ENCODE measurements around the gene MSANTD1. TPM values are rescaled to one million over a fixed set of nuclear protein-coding genes. Genes with fewer than 3 reads are reported as not detected.

Gene MSANTD1
- polyA plus RNA-seq, 1 experiment: 0.10 TPM

DNA sequence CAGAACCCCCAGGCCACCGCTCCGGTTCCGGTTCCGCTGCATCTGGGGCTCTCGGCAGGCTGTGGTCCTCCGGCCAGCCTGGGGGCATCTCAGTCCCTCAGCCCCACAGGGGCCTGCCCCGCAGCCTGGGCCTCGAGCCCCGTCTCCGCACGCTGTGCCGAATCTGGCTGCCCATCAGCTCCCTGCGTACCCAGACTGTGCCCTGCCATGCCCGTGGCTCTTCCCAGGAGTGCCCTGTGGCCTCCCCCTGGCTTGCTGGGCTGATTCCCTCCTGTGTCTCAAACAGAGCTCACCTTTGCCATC, 830 bp upstream of the MSANTD1 start:
- TF ChIP-seq, protein P1, sequence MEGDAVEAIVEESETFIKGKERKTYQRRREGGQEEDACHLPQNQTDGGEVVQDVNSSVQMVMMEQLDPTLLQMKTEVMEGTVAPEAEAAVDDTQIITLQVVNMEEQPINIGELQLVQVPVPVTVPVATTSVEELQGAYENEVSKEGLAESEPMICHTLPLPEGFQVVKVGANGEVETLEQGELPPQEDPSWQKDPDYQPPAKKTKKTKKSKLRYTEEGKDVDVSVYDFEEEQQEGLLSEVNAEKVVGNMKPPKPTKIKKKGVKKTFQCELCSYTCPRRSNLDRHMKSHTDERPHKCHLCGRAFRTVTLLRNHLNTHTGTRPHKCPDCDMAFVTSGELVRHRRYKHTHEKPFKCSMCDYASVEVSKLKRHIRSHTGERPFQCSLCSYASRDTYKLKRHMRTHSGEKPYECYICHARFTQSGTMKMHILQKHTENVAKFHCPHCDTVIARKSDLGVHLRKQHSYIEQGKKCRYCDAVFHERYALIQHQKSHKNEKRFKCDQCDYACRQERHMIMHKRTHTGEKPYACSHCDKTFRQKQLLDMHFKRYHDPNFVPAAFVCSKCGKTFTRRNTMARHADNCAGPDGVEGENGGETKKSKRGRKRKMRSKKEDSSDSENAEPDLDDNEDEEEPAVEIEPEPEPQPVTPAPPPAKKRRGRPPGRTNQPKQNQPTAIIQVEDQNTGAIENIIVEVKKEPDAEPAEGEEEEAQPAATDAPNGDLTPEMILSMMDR (IDR thresholded peaks at IDR 0.05; ENCODE audit: insufficient read depth, low read depth, low read length): no peak
- no peak for DNase-seq (ENCODE audit: low read depth)
- Histone ChIP-seq H3K36me3 (ENCODE audit: control insufficient read depth, insufficient read depth, low read length) (peaks cover 2% of the 10 kb centered on the region), H3K27me3 (ENCODE audit: control insufficient read depth, insufficient read depth, low read length) (no peaks in the 10 kb centered on the region), H3K4me3 (ENCODE audit: low read depth, low read length) (no peak overlapping the region)
- ChIA-PET POLR2A (no interaction called here), CTCF (no interaction called here)

DNA sequence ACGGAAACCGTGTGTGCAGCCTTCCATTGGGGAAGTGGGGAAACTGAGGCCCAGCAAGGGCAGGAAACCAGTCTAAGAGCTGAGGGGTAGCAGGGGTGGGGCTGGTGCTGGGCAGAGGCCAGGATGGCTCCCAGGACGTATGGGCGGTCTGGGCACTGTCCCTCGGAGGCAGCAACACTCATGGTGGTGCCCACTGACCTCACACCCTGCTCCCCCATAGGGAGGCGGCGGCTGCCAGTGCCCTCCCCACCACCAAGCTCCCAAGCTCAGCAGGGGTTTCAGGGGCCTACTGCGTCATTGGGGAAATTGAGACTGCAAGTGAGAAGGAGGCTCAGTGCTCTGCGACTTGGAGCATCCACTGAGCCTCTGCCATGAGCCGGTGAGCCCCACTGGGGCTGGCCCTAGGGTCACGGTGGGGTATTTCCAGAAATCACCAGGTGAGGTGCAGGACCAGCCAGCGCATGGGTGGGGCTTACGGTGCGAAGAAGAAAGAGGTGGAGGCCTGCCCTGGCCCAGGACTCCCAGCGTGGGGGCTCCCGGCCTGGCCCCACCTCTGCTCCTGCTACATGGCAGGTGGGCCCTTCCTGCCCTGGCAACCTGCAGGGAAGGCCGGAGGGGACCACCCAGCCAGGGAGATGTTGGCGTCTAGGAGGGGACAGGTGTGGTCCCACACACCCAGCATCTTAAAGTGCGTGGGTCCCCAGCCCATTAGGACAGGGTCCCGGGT, 915 bp downstream of the MSANTD1 start:
- Histone ChIP-seq H3K36me3 (ENCODE audit: control insufficient read depth, insufficient read depth, low read length) (no peaks in the 10 kb centered on the region), H3K4me3 (ENCODE audit: low read depth, low read length) (no peak overlapping the region), H3K27me3 (ENCODE audit: control insufficient read depth, insufficient read depth, low read length) (no peaks in the 10 kb centered on the region)
- TF ChIP-seq, protein P1 (IDR thresholded peaks at IDR 0.05; ENCODE audit: insufficient read depth, low read depth, low read length): no peak
- CTCF ChIA-PET: no interaction called here
- no peak for DNase-seq (ENCODE audit: low read depth)
- POLR2A ChIA-PET: no interaction called here

DNA sequence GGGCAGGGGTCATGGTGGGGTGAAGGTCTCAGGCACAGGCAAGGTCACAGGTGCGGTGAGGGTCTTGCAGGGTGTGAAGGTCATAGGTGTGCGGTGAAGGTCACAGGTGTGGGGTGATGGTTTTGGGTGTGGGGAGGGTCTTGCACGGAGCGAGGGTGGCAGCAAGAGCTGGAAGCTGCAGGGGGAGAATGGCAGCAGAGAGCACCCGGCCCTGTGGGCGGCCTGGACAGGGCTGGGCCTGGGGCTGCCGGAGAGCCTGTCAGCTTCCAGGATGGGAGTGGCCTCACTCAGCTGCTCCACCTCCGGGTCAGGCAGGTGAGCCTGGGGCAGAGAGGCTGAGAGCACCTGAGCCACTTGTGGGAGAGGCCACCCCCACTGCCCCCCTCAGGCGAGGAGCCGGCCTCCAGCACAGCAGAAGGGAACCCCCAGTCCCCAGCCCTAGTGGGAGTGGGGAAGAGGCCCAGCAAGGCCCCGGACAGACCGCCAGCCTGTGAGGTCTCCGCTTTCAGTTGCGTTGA, 1.5 kb downstream of the MSANTD1 start:
- TF ChIP-seq, protein P1 (IDR thresholded peaks at IDR 0.05; ENCODE audit: insufficient read depth, low read depth, low read length): no peak
- ChIA-PET CTCF (no interaction called here), POLR2A (no interaction called here)
- Histone ChIP-seq H3K36me3 (ENCODE audit: control insufficient read depth, insufficient read depth, low read length) (no peaks in the 10 kb centered on the region), H3K4me3 (ENCODE audit: low read depth, low read length) (no peak overlapping the region), H3K27me3 (ENCODE audit: control insufficient read depth, insufficient read depth, low read length) (no peaks in the 10 kb centered on the region)
- no peak for DNase-seq (ENCODE audit: low read depth)

DNA sequence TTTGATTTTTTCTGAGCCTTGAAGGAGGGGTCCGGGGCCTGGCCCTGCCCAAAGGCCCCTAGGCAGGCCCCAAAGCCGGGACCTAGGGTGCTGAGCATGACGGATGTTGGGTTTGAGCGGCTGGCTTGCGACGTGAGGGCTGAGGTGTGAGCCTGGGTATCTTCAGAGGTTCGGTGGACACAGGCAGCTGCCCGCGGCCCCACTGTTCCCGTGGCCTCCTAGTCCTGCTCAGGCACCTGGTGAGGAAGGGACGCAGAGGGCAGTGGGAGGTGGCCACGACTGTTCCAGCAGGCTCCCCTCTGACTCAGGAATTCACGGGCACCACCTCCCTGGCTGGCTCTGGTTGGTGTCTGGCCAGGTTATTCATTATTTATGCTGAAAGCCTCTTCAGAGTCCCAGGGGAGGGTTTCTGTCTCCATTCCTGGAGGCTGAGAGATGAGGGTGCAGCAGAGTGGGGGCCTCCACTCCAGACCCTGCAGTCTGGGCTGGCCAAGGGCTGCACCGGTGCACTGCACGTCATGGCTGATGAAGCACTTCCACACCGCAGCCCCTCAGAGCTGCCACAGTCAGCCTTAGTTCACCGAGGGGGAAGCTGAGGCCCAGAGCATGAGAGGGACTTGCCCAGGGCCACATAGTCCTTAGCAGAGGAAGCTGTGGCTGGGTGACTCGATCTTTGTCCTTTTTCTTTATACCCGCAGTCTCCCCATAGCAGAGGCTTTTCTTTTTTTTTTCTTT, 2.2 kb downstream of the MSANTD1 start:
- TF ChIP-seq, protein P1 (IDR thresholded peaks at IDR 0.05; ENCODE audit: insufficient read depth, low read depth, low read length): no peak
- no peak for DNase-seq (ENCODE audit: low read depth)
- CTCF ChIA-PET: interaction anchor here (0.6 to 1.1 kb wide), 2 partner anchors 8 to 255 kb away, joined by 3 read pairs; no protein-coding TSS in a partner anchor
- POLR2A ChIA-PET: no interaction called here
- no peaks in the 10 kb centered on the region for H3K36me3 ChIP-seq (ENCODE audit: control insufficient read depth, insufficient read depth, low read length)
- no peak overlapping the region for H3K4me3 ChIP-seq (ENCODE audit: low read depth, low read length)
- H3K27me3 ChIP-seq (ENCODE audit: control insufficient read depth, insufficient read depth, low read length): no peaks in the 10 kb centered on the region

DNA sequence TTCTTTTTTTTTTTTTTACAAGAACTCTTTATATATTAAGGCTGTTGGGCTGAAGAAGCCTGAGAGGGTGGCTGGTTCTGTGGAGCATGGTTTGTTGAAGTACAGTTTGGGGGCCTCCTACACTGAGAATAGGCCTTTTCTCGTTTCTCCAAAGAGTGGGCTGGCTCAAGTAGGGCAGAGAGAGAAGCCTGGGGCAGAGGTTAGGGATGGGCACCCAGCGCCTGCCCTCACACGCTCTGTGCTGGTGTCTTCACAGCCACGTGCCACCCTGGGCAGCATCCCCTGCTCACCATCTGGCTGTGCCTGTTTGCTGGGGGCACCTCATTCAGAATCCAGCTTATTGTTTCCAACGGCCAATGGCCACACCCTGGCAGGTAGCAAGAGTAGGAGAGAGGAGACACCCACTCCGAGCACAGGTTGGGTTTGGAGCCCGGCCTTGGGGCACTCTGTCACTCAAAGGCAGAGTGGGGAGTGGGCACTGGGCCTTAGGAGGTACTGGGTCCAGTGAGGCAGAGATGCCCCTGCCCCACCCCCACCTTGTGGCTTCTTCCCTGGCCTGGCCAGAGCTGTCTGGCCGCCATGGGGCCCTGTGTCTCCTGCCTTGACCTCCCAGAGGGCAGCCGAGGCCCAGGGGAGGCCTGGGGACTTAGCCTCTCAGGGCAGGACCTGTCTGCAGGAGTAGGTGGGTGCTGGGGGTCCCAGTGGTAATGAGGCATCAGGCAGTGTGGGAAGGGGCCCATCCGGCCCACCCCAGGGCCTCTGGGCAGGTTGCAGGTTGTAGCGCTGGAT, 2.9 kb downstream of the MSANTD1 start:
- DNase-seq (ENCODE audit: low read depth): no peak
- CTCF ChIA-PET: interaction anchor here (1.1 kb wide), 1 partner anchor 9 kb away, joined by 3 read pairs; no protein-coding TSS in a partner anchor
- Histone ChIP-seq H3K4me3 (ENCODE audit: low read depth, low read length) (no peak overlapping the region), H3K36me3 (ENCODE audit: control insufficient read depth, insufficient read depth, low read length) (no peaks in the 10 kb centered on the region), H3K27me3 (ENCODE audit: control insufficient read depth, insufficient read depth, low read length) (no peaks in the 10 kb centered on the region)
- POLR2A ChIA-PET: no interaction called here
- TF ChIP-seq, protein P1 (IDR thresholded peaks at IDR 0.05; ENCODE audit: insufficient read depth, low read depth, low read length): no peak

Measured in BJ (cell line).